ENCODE measurements around the gene PDE12. TPM values are rescaled to one million over a fixed set of nuclear protein-coding genes. Genes with fewer than 3 reads are reported as not detected.

Gene PDE12, protein sequence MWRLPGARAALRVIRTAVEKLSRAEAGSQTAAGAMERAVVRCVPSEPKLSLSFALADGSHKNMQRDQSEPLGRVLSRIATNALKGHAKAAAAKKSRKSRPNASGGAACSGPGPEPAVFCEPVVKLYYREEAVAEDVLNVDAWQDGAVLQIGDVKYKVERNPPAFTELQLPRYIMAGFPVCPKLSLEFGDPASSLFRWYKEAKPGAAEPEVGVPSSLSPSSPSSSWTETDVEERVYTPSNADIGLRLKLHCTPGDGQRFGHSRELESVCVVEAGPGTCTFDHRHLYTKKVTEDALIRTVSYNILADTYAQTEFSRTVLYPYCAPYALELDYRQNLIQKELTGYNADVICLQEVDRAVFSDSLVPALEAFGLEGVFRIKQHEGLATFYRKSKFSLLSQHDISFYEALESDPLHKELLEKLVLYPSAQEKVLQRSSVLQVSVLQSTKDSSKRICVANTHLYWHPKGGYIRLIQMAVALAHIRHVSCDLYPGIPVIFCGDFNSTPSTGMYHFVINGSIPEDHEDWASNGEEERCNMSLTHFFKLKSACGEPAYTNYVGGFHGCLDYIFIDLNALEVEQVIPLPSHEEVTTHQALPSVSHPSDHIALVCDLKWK
- 8.6 and 11.3 TPM in 2 replicates for total RNA-seq (ENCODE audit: low replicate concordance)

DNA sequence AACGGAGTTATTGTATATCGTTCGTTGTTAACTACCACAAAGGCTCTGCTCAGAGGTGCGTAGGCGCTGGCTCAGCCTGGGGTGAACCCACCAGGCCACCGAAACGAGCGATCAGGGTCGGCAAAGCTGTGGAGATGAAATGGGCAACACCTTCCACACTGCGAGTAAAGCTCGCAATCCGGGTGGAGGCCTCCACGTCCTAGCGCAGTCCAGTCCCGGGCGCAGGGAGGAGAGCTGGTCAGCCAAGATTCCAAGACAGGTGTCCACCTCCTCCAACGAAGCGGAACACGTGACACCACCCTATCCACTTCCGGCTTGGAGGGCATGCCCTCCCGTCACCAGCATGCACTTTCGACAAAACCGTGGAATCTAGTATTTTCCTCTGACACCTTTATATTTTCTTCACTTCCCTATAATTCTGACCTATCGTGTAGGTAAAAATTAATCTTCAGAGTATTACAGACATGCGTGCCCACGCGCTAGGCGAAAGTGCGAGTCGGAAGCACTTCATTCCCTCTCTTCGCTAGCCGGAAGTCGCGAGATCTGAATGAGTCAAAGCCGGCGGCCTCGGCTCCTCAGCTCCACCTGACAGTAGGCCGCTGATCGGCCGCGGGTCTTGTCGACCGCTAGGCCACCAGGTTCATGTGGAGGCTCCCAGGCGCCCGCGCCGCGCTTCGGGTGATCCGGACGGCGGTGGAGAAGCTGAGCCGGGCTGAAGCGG is at the start of gene PDE12:
TSS of gene PDE12 (plus strand) at position 537 of the 721 bp plus-strand sequence. CDS start at position 643, 106 bp downstream.
- Histone ChIP-seq H3K9me3 (ENCODE audit: low read depth) (no peaks in the 10 kb centered on the region), H3K36me3 (no peaks in the 10 kb centered on the region), H3K4me1 (peaks cover 10% of the 10 kb centered on the region), H3K27me3 (no peaks in the 10 kb centered on the region), H3K4me2 (peak within 1 kb of the TSS; percentile 93), H3K27ac (no peak within 1 kb of the TSS), H3K79me2 (ENCODE audit: low read depth) (peaks cover 15% of the 10 kb centered on the region), H3K9ac (peak within 1 kb of the TSS; percentile 75), H4K20me1 (ENCODE audit: low read depth) (peaks cover 15% of the 10 kb centered on the region), H3F3A (ENCODE audit: low read depth) (peaks cover 7% of the 10 kb centered on the region), H3K4me3 (peak within 1 kb of the TSS; percentile 60), H2AFZ (replicated peaks) (peak within 1 kb of the TSS; percentile 90)
- peak; percentile 12 for TF ChIP-seq CTCF (IDR thresholded peaks at IDR 0.05)
- TF ChIP-seq EZH2 (IDR thresholded peaks at IDR 0.05) = no peak
- peak; percentile 43 for TF ChIP-seq EZH2phosphoT487 (IDR thresholded peaks at IDR 0.05)
- Mint-ChIP-seq H3K4me1 (peaks cover 18% of the 10 kb centered on the region), H3K4me3 (peak within 1 kb of the TSS; percentile 95), H3K9me3 (no peaks in the 10 kb centered on the region), H3K27me3 (ENCODE audit: insufficient read depth, low read depth) (no peaks in the 10 kb centered on the region), H3K36me3 (peaks cover 10% of the 10 kb centered on the region), H3K27ac (peak within 1 kb of the TSS; percentile 100)
- DNase-seq (ENCODE audit: low spot score) = peak; percentile 86

GRCh38 chr3:57512166-57512565 is 43.9 kb upstream of the PDE12 start:
- H2AFZ ChIP-seq (replicated peaks) = no peak overlapping the region
- no peak overlapping the region for H3K4me2 ChIP-seq
- H3K36me3 Mint-ChIP-seq = no peaks in the 10 kb centered on the region
- H3K27ac ChIP-seq = no peak overlapping the region
- no peak overlapping the region for H3K4me3 Mint-ChIP-seq
- no peaks in the 10 kb centered on the region for H3K9me3 ChIP-seq (ENCODE audit: low read depth)
- H3K4me1 ChIP-seq = no peaks in the 10 kb centered on the region
- no peaks in the 10 kb centered on the region for H3K27me3 ChIP-seq
- H4K20me1 ChIP-seq (ENCODE audit: low read depth) = no peaks in the 10 kb centered on the region
- no peaks in the 10 kb centered on the region for H3F3A ChIP-seq (ENCODE audit: low read depth)
- peaks cover 3% of the 10 kb centered on the region for H3K27me3 Mint-ChIP-seq (ENCODE audit: insufficient read depth, low read depth)
- H3K79me2 ChIP-seq (ENCODE audit: low read depth) = no peaks in the 10 kb centered on the region
- no peaks in the 10 kb centered on the region for H3K36me3 ChIP-seq
- no peak overlapping the region for H3K4me3 ChIP-seq
- H3K27ac Mint-ChIP-seq = no peak overlapping the region
- no peak overlapping the region for H3K9ac ChIP-seq
- no peaks in the 10 kb centered on the region for H3K4me1 Mint-ChIP-seq
- no peaks in the 10 kb centered on the region for H3K9me3 Mint-ChIP-seq
- DNase-seq (ENCODE audit: low spot score) = no peak
- TF ChIP-seq CTCF (IDR thresholded peaks at IDR 0.05) (no peak), EZH2 (IDR thresholded peaks at IDR 0.05) (no peak), EZH2phosphoT487 (IDR thresholded peaks at IDR 0.05) (no peak)

GRCh38 chr3:57518276-57518915 is 37.7 kb upstream of the PDE12 start:
- Mint-ChIP-seq H3K36me3 (no peaks in the 10 kb centered on the region), H3K27me3 (ENCODE audit: insufficient read depth, low read depth) (no peaks in the 10 kb centered on the region), H3K9me3 (no peaks in the 10 kb centered on the region), H3K4me3 (no peak overlapping the region), H3K4me1 (no peaks in the 10 kb centered on the region), H3K27ac (no peak overlapping the region)
- no peak overlapping the region for H3K4me2 ChIP-seq
- no peak overlapping the region for H3K9ac ChIP-seq
- H3K4me3 ChIP-seq = no peak overlapping the region
- no peaks in the 10 kb centered on the region for H4K20me1 ChIP-seq (ENCODE audit: low read depth)
- no peak for DNase-seq (ENCODE audit: low spot score)
- H3K36me3 ChIP-seq = no peaks in the 10 kb centered on the region
- no peak for TF ChIP-seq EZH2phosphoT487 (IDR thresholded peaks at IDR 0.05)
- TF ChIP-seq CTCF (IDR thresholded peaks at IDR 0.05) = no peak
- no peak for TF ChIP-seq EZH2 (IDR thresholded peaks at IDR 0.05)
- H2AFZ ChIP-seq (replicated peaks) = peak overlapping the region; percentile 40
- no peaks in the 10 kb centered on the region for H3K79me2 ChIP-seq (ENCODE audit: low read depth)
- H3K27ac ChIP-seq = no peak overlapping the region
- H3K9me3 ChIP-seq (ENCODE audit: low read depth) = no peaks in the 10 kb centered on the region
- H3F3A ChIP-seq (ENCODE audit: low read depth) = no peaks in the 10 kb centered on the region
- no peaks in the 10 kb centered on the region for H3K27me3 ChIP-seq
- H3K4me1 ChIP-seq = no peaks in the 10 kb centered on the region

All from neural progenitor cell (in vitro differentiated cells).